CD14-positive monocyte (primary cell): ENCODE measurements around the gene PPP1R13B. TPM values are rescaled to one million over a fixed set of nuclear protein-coding genes. Genes with fewer than 3 reads are reported as not detected.
A peak's percentile ranks its signal among the peaks of the same experiment; 100 is the strongest.

Experiments used
- DNase-seq, 3 donors: peaks; one replicate each; pipeline ENCODE4 v3.0.0-alpha.2; 2011 to 2022
- H2AFZ ChIP-seq: 2 replicates; pipeline ENCODE4 v1.6.0; 2012; ENCODE audit warnings: mild to moderate bottlenecking, low read depth, low read length, inconsistent platforms; ENCODE audit not compliant: insufficient read depth, poor library complexity, severe bottlenecking
- H3K27ac ChIP-seq, 2 donors: 1 replicate in 1 of 2; 2 replicates in 1 of 2; pipeline ENCODE4 v1.5.1; 2012 to 2013; ENCODE audit warnings: low read length in 2 of 2, control low read depth in 1 of 2, inconsistent platforms in 1 of 2, low read depth in 1 of 2, mild to moderate bottlenecking in 1 of 2
- H3K27me3 ChIP-seq, 2 donors: one replicate each; pipeline versions ENCODE4 v1.6.0 to v1.6.1; 2011 to 2013; ENCODE audit warnings: low read length in 2 of 2; ENCODE audit not compliant: control insufficient read depth in 2 of 2, insufficient read depth in 2 of 2
- H3K36me3 ChIP-seq, 2 donors: replicated peaks in 1 of 2; 1 replicate in 1 of 2; 2 replicates in 1 of 2; pipeline versions ENCODE4 v1.5.1 to v1.6.1; 2012 to 2013; ENCODE audit warnings: low read length in 2 of 2, control low read depth in 1 of 2, inconsistent platforms in 1 of 2, mild to moderate bottlenecking in 1 of 2; ENCODE audit not compliant: insufficient read depth in 2 of 2, control insufficient read depth in 1 of 2
- H3K4me1 ChIP-seq, 2 donors: 1 replicate in 1 of 2; 2 replicates in 1 of 2; pipeline versions ENCODE4 v1.5.1 to v1.6.1; 2012 to 2013; ENCODE audit warnings: low read length in 2 of 2, control low read depth in 1 of 2, inconsistent platforms in 1 of 2, mild to moderate bottlenecking in 1 of 2, moderate library complexity in 1 of 2; ENCODE audit not compliant: insufficient read depth in 2 of 2, control insufficient read depth in 1 of 2
- H3K4me2 ChIP-seq: replicated peaks from 2 replicates; pipeline ENCODE3; 2012; ENCODE audit warnings: low read length, moderate library complexity, mild to moderate bottlenecking; ENCODE audit not compliant: poor library complexity, severe bottlenecking; ENCODE audit errors: extremely low read depth
- H3K4me3 ChIP-seq, 3 experiments: fragments of 200-600 bp in 1 of 3; sonication (generic) in 1 of 3; replicated peaks in 1 of 3; 1 replicate in 2 of 3; 2 replicates in 1 of 3; pipeline ENCODE4 v1.5.1; 2011 to 2013; ENCODE audit warnings: low read length in 3 of 3, mild to moderate bottlenecking in 3 of 3, control low read depth in 2 of 3, low read depth in 2 of 3, inconsistent platforms in 1 of 3, moderate library complexity in 1 of 3
- H3K79me2 ChIP-seq: 2 replicates; pipeline ENCODE4 v1.6.0; 2012; ENCODE audit warnings: mild to moderate bottlenecking, control low read depth, inconsistent platforms, low read length, moderate library complexity; ENCODE audit not compliant: insufficient read depth
- H3K9ac ChIP-seq: 2 replicates; pipeline ENCODE4 v1.6.0; 2017; ENCODE audit warnings: low read length, mild to moderate bottlenecking; ENCODE audit not compliant: insufficient read depth, poor library complexity, severe bottlenecking
- H3K9me3 ChIP-seq, 2 donors: replicated peaks in 1 of 2; 1 replicate in 1 of 2; 2 replicates in 1 of 2; pipeline versions ENCODE4 v1.5.1 to v1.6.1; 2012 to 2013; ENCODE audit warnings: low read length in 2 of 2, control low read depth in 1 of 2; ENCODE audit not compliant: control insufficient read depth in 1 of 2, insufficient read depth in 1 of 2
- H4K20me1 ChIP-seq: 2 replicates; pipeline ENCODE4 v1.6.0; 2012; ENCODE audit warnings: mild to moderate bottlenecking, low read length, control low read depth, moderate library complexity; ENCODE audit not compliant: insufficient read depth
- H3K27ac Mint-ChIP-seq, 7 donors: one replicate each; pipeline ENCODE4 v1.8.0; 2020; ENCODE audit warnings: mild to moderate bottlenecking in 7 of 7, mixed read lengths in 7 of 7, moderate library complexity in 6 of 7, inconsistent platforms in 2 of 7
- H3K27me3 Mint-ChIP-seq, 3 donors: one replicate each; pipeline ENCODE4 v1.8.0; 2021 to 2022; ENCODE audit warnings: low read depth in 3 of 3, mild to moderate bottlenecking in 3 of 3, mixed read lengths in 3 of 3, moderate library complexity in 3 of 3, inconsistent platforms in 1 of 3
- H3K36me3 Mint-ChIP-seq, 2 donors: one replicate each; pipeline ENCODE4 v1.8.0; 2020; ENCODE audit warnings: mixed read lengths in 2 of 2, inconsistent platforms in 1 of 2, mild to moderate bottlenecking in 1 of 2
- H3K4me1 Mint-ChIP-seq: one replicate; pipeline ENCODE4 v1.8.0; 2020; ENCODE audit warnings: mild to moderate bottlenecking, mixed read lengths
- H3K4me3 Mint-ChIP-seq, 2 donors: one replicate each; pipeline ENCODE4 v1.8.0; 2020; ENCODE audit warnings: mild to moderate bottlenecking in 2 of 2, mixed read lengths in 2 of 2, moderate library complexity in 1 of 2
- H3K9me3 Mint-ChIP-seq, 7 donors: one replicate each; pipeline ENCODE4 v1.8.0; 2020 to 2022; ENCODE audit warnings: mixed read lengths in 7 of 7, mild to moderate bottlenecking in 6 of 7, moderate library complexity in 6 of 7, inconsistent platforms in 2 of 7
- WGBS: methylation state at CpG from one replicate; pipeline ENCODE4 v1.1.5; 2013; ENCODE audit warnings: missing lambda C conversion rate; ENCODE audit not compliant: insufficient coverage; 5-methylcytosine and 5-hydroxymethylcytosine counted together
- intact Hi-C, 2 donors: fragments of 100-400 bp; cut with micrococcal nuclease; formaldehyde crosslinking; loops; one replicate each; pipeline versions ENCODE4 v1.15.0 to v1.15.1; 2023
- polyA plus RNA-seq, 3 donors: library from polyadenylated mRNA; depleted of rRNA in 1 of 3; unstranded in 2 of 3; stranded (reverse) in 1 of 3; fragments of 300-500 nt in 2 of 3; fragments of >200 nt in 1 of 3; fragmentation: Illumina TruSeq in 2 of 3; gene quantifications; 1 replicate in 2 of 3; 2 replicates in 1 of 3; pipeline ENCODE4 v1.2.3, GENCODE V29; 2012 to 2021
- TF ChIP-seq, protein P1 (sequence below): fragments of 200-600 bp; IDR thresholded peaks from one replicate; pipeline ENCODE4 v1.8.0; 2022; ENCODE audit warnings: antibody characterized with exemption, mild to moderate bottlenecking

PPP1R13B gene
- polyA plus RNA-seq, 3 donors, result 0.48 to 1.1 (median 0.99) TPM

DNA sequence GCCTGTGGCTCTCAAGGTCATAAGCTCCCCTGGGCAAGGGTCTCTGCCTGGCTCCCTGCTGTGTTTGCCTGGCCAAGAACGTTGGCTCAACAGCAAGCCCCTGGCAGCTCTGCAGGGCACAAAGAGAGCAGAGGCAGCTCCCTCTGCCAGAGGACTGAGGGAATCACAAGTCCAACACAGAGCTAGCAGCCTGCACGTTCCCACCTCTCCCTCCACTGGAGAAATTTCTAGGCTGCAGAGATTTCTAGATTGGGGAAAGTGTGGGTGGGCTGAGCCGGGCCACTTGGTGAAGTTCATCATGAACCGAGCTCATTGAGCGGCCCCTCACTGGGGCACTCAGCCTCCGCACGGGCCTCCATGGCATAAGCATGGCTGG lies 111.9 kb downstream of the PPP1R13B start:
- Mint-ChIP-seq H3K4me3 (no peak overlapping the region), H3K4me1 (no peaks in the 10 kb centered on the region), H3K27me3 (peaks cover 3 to 5% (median 5%) of the 10 kb centered on the region in 3 donors), H3K27ac (peak overlapping the region in 2 of 7 donors; percentile 15 to 42), H3K9me3 (no peaks in the 10 kb centered on the region), H3K36me3 (peaks cover 18 to 37% of the 10 kb centered on the region in 2 donors)
- H3K27me3 ChIP-seq, result no peaks in the 10 kb centered on the region
- DNase-seq, result no peak
- intact Hi-C loops, result no loop called here
- H3K4me3 ChIP-seq, result no peak overlapping the region
- WGBS, result 82% methylated on average over 5 of the region's 7 CpGs
- peaks cover 20 to 26% of the 10 kb centered on the region in 2 donors for H3K36me3 ChIP-seq
- no peak overlapping the region for H3K27ac ChIP-seq
- TF ChIP-seq, protein P1, sequence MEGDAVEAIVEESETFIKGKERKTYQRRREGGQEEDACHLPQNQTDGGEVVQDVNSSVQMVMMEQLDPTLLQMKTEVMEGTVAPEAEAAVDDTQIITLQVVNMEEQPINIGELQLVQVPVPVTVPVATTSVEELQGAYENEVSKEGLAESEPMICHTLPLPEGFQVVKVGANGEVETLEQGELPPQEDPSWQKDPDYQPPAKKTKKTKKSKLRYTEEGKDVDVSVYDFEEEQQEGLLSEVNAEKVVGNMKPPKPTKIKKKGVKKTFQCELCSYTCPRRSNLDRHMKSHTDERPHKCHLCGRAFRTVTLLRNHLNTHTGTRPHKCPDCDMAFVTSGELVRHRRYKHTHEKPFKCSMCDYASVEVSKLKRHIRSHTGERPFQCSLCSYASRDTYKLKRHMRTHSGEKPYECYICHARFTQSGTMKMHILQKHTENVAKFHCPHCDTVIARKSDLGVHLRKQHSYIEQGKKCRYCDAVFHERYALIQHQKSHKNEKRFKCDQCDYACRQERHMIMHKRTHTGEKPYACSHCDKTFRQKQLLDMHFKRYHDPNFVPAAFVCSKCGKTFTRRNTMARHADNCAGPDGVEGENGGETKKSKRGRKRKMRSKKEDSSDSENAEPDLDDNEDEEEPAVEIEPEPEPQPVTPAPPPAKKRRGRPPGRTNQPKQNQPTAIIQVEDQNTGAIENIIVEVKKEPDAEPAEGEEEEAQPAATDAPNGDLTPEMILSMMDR, result no peak
- no peaks in the 10 kb centered on the region for H4K20me1 ChIP-seq
- H3K9ac ChIP-seq, result no peak overlapping the region
- no peak overlapping the region for H3K4me2 ChIP-seq
- no peak overlapping the region for H2AFZ ChIP-seq
- no peaks in the 10 kb centered on the region for H3K9me3 ChIP-seq
- H3K4me1 ChIP-seq, result no peaks in the 10 kb centered on the region
- no peaks in the 10 kb centered on the region for H3K79me2 ChIP-seq

- 88% methylated on average over 12 of the region's 12 CpGs for WGBS
- no peaks in the 10 kb centered on the region for H3K4me1 Mint-ChIP-seq
- H3K27ac ChIP-seq, result no peak overlapping the region
- peak overlapping the region in 2 of 7 donors; percentile 15 to 42 for H3K27ac Mint-ChIP-seq
- TF ChIP-seq, protein P1, result no peak
- peaks cover 3 to 5% (median 3%) of the 10 kb centered on the region in 3 donors for H3K27me3 Mint-ChIP-seq
- no peak overlapping the region for H3K4me2 ChIP-seq
- H3K9me3 ChIP-seq, result no peaks in the 10 kb centered on the region
- no peak overlapping the region for H3K4me3 Mint-ChIP-seq
- H3K4me1 ChIP-seq, result no peaks in the 10 kb centered on the region
- H3K36me3 ChIP-seq, result peaks cover 24 to 30% of the 10 kb centered on the region in 2 donors
- no peak for DNase-seq
- H2AFZ ChIP-seq, result no peak overlapping the region
- intact Hi-C loops, result no loop called here
- H4K20me1 ChIP-seq, result no peaks in the 10 kb centered on the region
- no peaks in the 10 kb centered on the region for H3K27me3 ChIP-seq
- H3K4me3 ChIP-seq, result no peak overlapping the region
- H3K9me3 Mint-ChIP-seq, result no peaks in the 10 kb centered on the region
- no peak overlapping the region for H3K9ac ChIP-seq
- H3K36me3 Mint-ChIP-seq, result peaks cover 20 to 41% of the 10 kb centered on the region in 2 donors
- no peaks in the 10 kb centered on the region for H3K79me2 ChIP-seq
These were observed 112.4 kb downstream of the PPP1R13B start for GRCh38 chr14:103735022-103735421.
